ENCODE measurements around the gene CIAO3. TPM values are rescaled to one million over a fixed set of nuclear protein-coding genes. Genes with fewer than 3 reads are reported as not detected.
"Not testable (repeated sequence)": the region's sequence is repeated elsewhere in the genome, so short reads cannot be mapped to it uniquely, and the experiment has no call there.

CIAO3 gene
- polyA plus RNA-seq, 4 donors, result 15.8 to 31.2 (median 22.2) TPM

GRCh38 chr16:776824-777223, 36.0 kb upstream of the CIAO3 start:
- no peak for DNase-seq (ENCODE audit: low read depth in 4 of 4, low spot score in 3 of 4)

DNA sequence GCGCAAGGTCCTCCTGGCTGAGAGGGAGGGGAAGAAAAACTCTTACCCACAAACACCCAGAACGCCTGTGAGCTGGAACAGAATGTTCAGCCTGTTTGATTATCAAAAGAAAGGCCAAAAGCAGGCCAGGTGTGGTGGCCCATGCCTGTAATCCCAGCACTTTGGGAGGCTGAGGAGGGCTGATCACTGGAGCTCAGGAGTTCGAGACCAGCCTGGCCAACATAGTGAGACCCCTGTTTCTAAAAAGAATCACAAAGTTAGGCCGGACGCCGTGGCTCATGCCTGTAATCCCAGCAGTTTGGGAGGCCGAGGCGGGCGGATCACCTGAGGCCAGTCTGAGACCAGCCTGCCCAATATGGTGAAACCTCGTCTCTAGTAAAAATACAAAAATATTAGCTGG, 35.5 kb upstream of the CIAO3 start:
- DNase-seq (ENCODE audit: low read depth in 4 of 4, low spot score in 3 of 4), result not testable (repeated sequence)

DNA sequence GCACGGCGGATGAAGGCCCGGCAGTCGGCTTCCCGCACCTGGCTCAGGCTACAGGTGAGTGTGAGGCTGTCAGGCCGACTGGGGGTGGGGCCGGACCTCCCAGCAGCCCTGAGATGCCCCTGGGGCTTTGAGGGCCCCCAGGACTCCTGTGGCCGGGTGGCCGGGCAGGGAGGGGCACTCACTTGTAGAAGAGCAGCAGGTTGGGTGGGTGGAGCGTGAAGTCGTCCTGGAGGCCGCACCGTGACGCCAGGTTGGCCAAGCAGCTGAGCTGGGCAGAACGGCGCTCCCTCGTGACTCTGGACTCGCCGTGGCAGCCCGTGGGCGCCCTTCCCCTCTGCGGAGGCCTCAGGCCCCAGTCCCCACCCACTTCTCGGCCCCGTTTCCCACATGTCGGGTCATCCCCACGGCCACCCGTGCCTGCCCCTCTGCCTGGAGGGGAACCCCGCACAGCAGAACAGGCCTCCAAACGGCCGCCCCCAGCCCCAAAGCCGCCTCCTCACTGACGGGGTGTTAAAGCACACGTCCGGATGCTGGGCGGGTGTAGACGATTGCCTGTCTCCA, 34.5 kb upstream of the CIAO3 start:
- DNase-seq (ENCODE audit: low read depth in 4 of 4, low spot score in 3 of 4), result no peak

- no peak for DNase-seq (ENCODE audit: low read depth in 4 of 4, low spot score in 3 of 4)
Measured at GRCh38 chr16:774086-775001, 33.5 kb upstream of the CIAO3 start.

DNA sequence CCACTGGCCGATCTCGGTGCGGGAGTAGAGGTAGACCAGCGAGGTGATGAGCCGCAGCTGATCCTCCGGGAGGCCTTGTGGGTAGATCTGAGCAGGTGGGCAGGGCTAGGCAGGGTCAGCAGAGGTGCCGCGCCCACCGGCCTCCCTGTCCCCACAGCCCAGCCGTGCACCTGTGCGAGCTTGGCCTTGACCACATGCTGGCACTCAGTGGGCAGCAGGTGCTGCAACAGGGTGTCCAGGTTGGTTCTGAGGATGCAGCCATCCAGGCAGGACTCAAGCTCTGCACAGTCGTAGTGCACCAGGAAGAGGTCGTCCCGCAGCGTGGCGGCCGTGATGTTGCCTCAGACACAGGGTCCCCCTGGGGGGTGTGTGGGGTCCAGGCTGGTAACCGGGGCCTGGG, 32.2 kb upstream of the CIAO3 start:
- DNase-seq (ENCODE audit: low read depth in 4 of 4, low spot score in 3 of 4), result no peak

- no peak for DNase-seq (ENCODE audit: low read depth in 4 of 4, low spot score in 3 of 4)
Measured at GRCh38 chr16:770411-770810, 29.6 kb upstream of the CIAO3 start.

DNA sequence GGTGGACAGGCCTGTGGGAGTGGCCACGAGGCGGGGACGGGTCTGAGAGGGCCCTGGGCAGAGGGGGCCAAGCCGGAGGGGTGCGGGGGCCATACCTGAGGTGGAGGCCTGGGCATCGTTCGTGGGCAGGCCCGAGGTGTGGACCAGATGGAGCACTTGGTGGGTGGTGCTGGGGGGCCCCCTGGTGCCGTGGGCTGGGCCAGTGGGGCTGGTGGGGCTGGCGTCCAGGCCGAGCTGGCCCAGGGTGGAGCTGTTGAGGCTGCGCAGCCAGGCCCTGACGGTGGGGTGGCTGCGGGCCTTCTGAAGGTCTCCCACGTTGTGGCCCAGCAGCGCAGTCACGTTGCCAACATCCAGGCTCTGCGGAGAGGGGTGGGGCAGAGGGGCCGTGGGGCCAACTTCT, 29.1 kb upstream of the CIAO3 start:
- DNase-seq (ENCODE audit: low read depth in 4 of 4, low spot score in 3 of 4), result no peak

DNA sequence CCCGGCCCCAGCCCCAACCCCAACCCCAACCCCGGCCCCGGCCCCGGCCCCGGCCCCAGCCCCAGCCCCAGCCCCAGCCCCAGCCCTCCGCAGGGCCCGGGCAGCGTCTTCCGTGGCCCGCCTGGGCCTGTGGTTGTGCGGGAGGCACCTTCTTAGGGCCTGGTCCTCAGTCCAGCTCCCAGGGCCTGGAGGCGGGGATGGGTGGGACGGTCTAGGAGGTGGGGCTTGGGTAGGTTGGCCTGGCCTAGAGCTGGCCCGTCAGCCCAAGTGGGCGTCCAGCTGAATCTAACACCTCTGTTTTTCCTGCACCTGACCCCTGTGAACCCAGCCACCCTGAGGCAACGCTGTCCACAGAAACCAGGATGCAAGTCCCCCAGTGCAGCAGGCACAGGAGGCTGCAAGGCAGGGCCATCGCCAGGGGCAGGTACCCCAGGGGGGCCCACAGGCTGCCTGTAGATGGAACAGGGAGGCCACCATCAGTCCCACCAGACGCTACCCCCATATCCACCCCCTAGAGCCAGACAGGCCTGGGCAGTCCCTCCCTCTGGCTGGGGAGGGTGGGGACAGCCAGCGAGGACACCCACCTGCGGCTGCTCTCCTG, 28.5 kb upstream of the CIAO3 start:
- DNase-seq (ENCODE audit: low read depth in 4 of 4, low spot score in 3 of 4), result no peak

- DNase-seq (ENCODE audit: low read depth in 4 of 4, low spot score in 3 of 4), result no peak
Measured at GRCh38 chr16:768428-768827, 27.6 kb upstream of the CIAO3 start.

- DNase-seq (ENCODE audit: low read depth in 4 of 4, low spot score in 3 of 4), result no peak
Measured at GRCh38 chr16:767743-768235, 27.0 kb upstream of the CIAO3 start.

DNA sequence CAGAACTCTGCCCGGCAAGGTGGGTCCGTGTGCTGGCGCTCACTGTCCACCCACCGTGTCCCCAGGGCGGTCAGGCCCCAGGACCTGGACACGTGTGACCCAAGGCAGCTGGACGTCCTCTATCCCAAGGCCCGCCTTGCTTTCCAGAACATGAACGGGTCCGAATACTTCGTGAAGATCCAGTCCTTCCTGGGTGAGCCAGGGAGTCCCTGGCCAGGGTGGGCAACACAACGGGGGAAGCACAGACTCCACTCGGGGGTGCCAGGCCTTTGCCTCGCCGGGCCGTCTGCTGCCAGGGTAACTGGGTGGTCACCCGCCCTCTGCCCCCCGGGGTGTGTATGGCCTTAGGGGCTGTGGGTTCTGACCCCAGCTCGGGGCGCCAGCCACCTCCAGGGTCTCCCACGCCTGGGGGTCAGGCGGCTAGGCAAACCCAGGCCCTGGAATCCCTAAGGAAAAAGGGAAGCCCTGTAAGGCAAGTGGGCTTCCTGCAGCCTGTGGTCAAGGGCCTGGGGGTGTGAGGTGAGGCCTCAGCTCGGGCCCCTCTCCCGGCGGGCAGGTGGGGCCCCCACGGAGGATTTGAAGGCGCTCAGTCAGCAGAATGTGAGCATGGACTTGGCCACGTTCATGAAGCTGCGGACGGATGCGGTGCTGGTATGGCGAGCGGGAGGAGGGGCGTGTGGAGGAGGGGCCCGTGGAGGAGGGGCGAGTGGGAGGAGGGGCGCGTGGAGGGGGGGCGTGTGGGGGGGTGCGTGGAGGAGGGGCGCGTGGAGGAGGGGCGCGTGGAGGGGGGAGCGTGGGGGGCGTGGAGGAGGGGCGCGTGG, 26.2 kb upstream of the CIAO3 start:
- no peak for DNase-seq (ENCODE audit: low read depth in 4 of 4, low spot score in 3 of 4)

DNA sequence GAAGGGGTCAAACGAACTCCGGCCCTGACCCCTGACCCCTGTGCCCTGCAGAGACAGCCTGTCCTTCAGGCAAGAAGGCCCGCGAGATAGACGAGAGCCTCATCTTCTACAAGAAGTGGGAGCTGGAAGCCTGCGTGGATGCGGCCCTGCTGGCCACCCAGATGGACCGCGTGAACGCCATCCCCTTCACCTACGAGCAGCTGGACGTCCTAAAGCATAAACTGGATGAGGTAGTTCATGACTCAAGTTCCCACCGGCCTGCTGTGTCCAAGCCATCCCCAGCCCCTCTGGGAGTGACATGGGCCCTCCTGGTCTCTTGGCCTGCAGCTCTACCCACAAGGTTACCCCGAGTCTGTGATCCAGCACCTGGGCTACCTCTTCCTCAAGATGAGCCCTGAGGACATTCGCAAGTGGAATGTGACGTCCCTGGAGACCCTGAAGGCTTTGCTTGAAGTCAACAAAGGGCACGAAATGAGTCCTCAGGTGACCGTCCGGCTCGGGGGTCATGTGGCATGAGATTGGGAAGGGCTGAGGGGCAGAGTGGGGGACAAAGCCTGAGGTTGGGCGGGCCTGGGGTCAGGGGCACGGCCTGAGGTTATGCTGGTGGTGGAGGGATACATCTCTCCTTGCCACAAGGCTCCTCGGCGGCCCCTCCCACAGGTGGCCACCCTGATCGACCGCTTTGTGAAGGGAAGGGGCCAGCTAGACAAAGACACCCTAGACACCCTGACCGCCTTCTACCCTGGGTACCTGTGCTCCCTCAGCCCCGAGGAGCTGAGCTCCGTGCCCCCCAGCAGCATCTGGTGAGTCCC, 25.4 kb upstream of the CIAO3 start:
- DNase-seq (ENCODE audit: low read depth in 4 of 4, low spot score in 3 of 4), result no peak

DNA sequence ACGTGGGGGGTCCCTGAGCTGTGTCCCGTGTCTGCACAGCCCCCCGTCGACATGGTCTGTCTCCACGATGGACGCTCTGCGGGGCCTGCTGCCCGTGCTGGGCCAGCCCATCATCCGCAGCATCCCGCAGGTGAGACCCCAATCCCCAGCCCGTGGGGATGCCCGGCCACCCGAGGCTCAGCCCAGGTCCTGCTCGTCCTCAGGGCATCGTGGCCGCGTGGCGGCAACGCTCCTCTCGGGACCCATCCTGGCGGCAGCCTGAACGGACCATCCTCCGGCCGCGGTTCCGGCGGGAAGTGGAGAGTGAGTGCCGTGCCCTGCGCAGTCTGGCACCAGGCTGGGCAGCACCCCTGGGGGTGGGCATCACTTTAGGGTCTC, 24.7 kb upstream of the CIAO3 start:
- no peak for DNase-seq (ENCODE audit: low read depth in 4 of 4, low spot score in 3 of 4)

- no peak for DNase-seq (ENCODE audit: low read depth in 4 of 4, low spot score in 3 of 4)
Measured at GRCh38 chr16:764848-765487, 24.2 kb upstream of the CIAO3 start.

DNA sequence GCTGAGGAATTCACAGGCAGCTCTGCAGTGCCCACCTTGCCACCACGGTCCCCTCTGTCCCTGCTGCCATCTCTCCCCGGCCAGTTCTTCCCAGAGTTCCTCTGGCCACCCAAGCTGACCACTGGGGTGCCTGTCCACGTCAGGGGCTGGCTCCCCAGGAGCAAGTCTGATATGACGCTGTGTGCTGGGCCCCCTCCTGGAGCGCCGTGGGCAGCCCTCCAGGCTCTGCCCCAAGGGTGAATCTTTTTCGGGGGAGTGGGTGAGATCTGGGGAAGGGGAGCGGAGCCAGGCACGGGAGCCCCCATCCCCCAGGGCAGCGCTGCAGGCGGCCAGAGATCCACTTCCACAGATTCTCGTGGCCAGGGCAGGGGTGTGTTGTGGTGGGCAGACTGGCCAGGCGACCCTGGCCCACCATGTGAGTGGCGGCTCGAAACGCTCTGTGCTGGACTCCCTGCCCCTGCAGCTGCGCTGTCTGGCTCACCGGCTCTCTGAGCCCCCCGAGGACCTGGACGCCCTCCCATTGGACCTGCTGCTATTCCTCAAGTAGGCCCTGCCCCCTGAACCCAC, 23.5 kb upstream of the CIAO3 start:
- DNase-seq (ENCODE audit: low read depth in 4 of 4, low spot score in 3 of 4), result no peak

DNA sequence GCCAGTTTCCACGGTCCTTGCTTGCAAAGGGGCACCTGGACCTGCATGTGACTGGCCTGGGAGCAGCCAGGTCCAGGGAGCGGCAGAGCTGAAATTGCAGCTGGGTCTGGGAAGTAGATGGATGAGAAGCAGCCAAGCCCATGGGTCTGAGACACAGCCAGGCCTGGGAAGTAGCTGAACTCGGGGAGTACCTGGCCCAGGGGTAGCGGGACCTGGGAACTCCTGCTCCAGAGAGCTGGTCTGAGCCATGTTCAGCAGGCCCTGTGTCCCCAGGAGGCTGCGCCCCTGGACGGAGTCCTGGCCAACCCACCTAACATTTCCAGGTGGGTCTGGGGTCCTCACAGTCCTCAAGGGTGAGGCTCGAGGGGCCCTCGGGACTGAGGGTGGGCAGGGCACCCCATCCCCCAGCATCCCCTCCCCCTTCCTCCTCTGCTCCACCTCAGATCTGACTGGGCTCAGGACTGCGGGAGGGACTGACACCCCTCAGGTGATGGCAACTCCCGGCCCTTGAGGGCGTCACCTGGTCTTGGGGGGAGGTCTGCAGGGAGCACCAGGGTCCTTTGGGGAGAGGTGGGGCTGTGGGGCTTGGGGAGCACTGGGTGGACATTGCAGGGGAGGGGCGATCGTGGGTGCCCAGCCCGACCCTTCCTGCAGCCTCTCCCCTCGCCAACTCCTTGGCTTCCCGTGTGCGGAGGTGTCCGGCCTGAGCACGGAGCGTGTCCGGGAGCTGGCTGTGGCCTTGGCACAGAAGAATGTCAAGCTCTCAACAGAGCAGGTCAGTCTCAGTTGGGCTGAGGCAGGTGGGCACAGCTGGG, 22.8 kb upstream of the CIAO3 start:
- DNase-seq (ENCODE audit: low read depth in 4 of 4, low spot score in 3 of 4), result no peak

- no peak for DNase-seq (ENCODE audit: low read depth in 4 of 4, low spot score in 3 of 4)
Measured at GRCh38 chr16:762595-763268, 21.9 kb upstream of the CIAO3 start.
